PFSK-1 (cell line): Measurements from ENCODE around the gene RNF145.

Experiments used
- FOXP2 ChIP-seq: optimal IDR thresholded peaks from 2 replicates; pipeline ENCODE3; 2011; ENCODE audit warnings: borderline replicate concordance, control low read depth, inconsistent platforms; ENCODE audit not compliant: insufficient read depth; ENCODE audit errors: extremely low read length, extremely low read depth
- POLR2AphosphoS5 ChIP-seq: IDR thresholded peaks from 2 replicates; pipeline ENCODE4 v1.6.1; 2012; ENCODE audit warnings: low read depth, mild to moderate bottlenecking, control low read depth, low read length, moderate library complexity
- REST ChIP-seq, 2 experiments: IDR thresholded peaks; 2 replicates each; pipeline versions ENCODE4 v1.6.1 to v1.8.0; 2011 to 2012; ENCODE audit warnings: low read depth in 2 of 2, low read length in 2 of 2, control low read depth in 1 of 2, inconsistent platforms in 1 of 2, mild to moderate bottlenecking in 1 of 2, moderate library complexity in 1 of 2; ENCODE audit not compliant: insufficient read depth in 1 of 2
- SIN3A ChIP-seq: IDR thresholded peaks from 2 replicates; pipeline ENCODE4 v1.6.1; 2012; ENCODE audit warnings: mild to moderate bottlenecking, low read length, moderate library complexity, borderline replicate concordance; ENCODE audit not compliant: insufficient read depth
- TAF1 ChIP-seq: IDR thresholded peaks from 2 replicates; pipeline ENCODE4 v1.6.1; 2012; ENCODE audit warnings: low read length, control low read depth, borderline replicate concordance; ENCODE audit not compliant: insufficient read depth

The RNF145 gene

GRCh38 chr5:159161361-159162214 lies 47.8 kb downstream of the RNF145 start:
- TF ChIP-seq REST (IDR thresholded peaks at IDR 0.05; ENCODE audit: insufficient read depth in 1 of 2, low read depth in 2 of 2, low read length in 2 of 2) (no peak), SIN3A (no peak), TAF1 (no peak), POLR2AphosphoS5 (no peak), FOXP2 (no peak)

GRCh38 chr5:159157552-159157951 lies 51.8 kb downstream of the RNF145 start:
- TF ChIP-seq REST (IDR thresholded peaks at IDR 0.05; ENCODE audit: insufficient read depth in 1 of 2, low read depth in 2 of 2, low read length in 2 of 2) (no peak), POLR2AphosphoS5 (no peak)

DNA sequence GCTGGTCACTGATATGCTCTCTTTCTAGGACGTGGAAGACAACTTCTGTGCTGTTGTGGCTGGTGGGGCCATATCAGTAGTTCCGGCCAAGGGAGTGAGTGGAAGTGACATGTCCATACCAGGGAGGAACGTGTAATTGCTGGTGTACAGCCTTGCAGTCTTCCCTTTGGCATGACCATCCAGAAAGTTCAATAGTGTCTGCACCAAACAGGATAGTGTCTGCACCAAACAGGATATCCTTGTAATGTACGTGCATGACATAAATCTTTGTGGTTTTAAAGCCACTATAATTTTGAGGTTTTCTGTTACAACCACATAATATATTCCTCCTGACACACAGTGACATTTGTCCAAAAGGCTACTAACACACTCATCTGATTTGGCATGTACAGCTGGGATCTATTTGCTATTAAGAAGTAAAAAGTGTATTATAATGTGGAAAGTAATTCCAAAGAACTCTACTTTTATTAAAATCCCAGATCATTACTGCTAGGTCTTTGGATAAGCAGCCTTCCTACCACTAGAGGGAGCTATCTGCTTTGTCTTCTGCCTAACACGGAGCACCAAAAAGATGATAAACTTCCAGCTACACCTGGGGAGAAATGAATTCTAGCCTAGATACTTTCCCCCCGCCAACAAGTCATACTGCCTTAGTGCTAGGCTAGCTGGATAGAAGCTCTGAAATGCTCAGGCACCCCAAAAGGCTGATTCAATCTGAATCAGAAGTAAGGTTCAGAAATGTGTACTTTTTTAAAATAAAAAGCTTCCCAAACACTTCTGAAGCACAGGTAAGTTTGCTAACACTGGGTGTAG lies 52.7 kb downstream of the RNF145 start:
- TF ChIP-seq REST (IDR thresholded peaks at IDR 0.05; ENCODE audit: insufficient read depth in 1 of 2, low read depth in 2 of 2, low read length in 2 of 2) (no peak), FOXP2 (no peak), POLR2AphosphoS5 (no peak), SIN3A (no peak), TAF1 (no peak)

DNA sequence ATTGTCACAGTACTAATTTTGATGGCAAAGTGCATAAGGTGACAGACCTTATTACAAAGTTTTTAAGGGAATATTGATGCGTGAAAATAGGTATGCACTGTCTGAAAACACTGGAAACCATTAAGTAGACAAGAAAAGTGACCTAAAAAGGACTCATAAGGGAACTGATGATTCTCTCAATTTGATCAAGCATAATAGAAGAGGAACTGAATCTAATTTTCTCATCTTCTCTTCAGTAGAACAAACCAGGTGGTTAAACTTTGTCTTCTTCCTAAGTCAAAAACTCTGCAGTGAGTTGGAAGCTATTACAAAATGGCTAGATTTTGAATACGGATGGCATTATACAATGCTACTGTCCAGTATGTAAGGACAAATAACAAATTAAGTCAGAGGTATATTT lies 53.4 kb downstream of the RNF145 start:
- TF ChIP-seq REST (IDR thresholded peaks at IDR 0.05; ENCODE audit: insufficient read depth in 1 of 2, low read depth in 2 of 2, low read length in 2 of 2) (no peak), SIN3A (no peak), POLR2AphosphoS5 (no peak), TAF1 (no peak), FOXP2 (no peak)
